GM21576 (cell line): ENCODE results near the gene ASTN1.

Source experiments
- ATAC-seq: cut with Tn5 transposase; IDR thresholded peaks from one replicate; pipeline ENCODE4 v1.9.1; 2021; ENCODE audit warnings: mild to moderate bottlenecking, moderate library complexity; ENCODE audit not compliant: unreplicated experiment

ASTN1 gene

GRCh38 chr1:176884286-176884685 lies 280.2 kb downstream of the ASTN1 start:
- ATAC-seq: no peak

- ATAC-seq: no peak
Measured at GRCh38 chr1:176880955-176881595, 283.4 kb downstream of the ASTN1 start.

GRCh38 chr1:176879784-176880620 lies 284.5 kb downstream of the ASTN1 start:
- ATAC-seq: no peak

- no peak for ATAC-seq
Measured at GRCh38 chr1:176878750-176879536, 285.6 kb downstream of the ASTN1 start.

DNA sequence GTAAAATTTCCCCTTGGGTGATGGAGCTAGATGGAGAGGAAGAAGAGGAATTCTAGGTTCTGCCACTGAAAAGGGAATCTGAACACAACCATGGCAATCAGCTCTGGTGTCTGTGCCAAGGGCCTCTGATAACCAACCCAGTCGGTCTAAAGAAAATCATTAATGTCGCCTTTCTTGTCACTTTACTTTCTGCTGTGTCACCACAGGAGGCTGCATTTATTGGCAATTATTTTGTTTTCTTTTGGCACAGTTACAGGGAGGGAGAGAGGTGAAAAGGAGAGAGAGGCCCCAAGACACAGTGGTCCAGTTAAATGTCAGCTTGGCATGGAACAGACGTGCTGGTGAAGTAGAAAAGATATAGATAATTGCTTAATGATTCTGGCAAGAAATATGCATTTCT lies 287.0 kb downstream of the ASTN1 start:
- ATAC-seq: no peak

- no peak for ATAC-seq
Measured at GRCh38 chr1:176876966-176877515, 287.5 kb downstream of the ASTN1 start.

- no peak for ATAC-seq
Measured at GRCh38 chr1:176869577-176869976, 294.9 kb downstream of the ASTN1 start.

DNA sequence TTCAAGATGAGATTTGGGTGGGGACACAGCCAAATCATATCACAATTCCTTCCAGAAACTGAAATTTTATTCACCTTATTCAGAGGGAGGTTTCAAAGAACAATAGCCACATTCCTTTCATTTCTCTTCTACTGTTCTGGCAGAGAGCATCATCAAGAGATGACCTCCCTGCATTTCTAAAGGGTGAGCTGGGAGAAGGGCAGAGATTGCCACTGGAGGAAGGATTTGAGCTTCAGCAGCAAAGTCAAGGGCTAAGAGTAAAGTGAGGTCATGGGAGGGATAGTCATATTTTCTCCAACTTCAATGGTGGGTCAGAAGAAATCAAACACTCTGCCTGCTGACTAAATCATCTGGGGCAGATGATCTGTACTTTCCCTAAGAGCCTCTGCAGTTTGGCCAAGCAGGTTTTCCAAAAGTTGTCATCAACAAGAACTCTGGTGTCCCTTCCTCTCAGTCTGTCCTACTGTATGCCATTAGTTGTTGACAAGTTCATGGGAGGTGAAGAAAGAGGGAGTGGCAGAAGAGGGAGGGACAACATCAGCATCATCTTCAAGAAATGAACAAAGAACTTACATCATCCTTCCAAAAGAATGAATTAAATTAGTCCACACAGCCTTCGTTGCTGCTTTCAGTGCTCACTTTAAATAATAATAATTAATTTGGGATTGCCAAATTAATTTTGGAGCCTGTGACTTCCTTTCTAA lies 298.3 kb downstream of the ASTN1 start:
- ATAC-seq: no peak

- ATAC-seq: no peak
Measured at GRCh38 chr1:176864211-176864610, 300.3 kb downstream of the ASTN1 start.

GRCh38 chr1:176863613-176864012 lies 300.9 kb downstream of the ASTN1 start:
- ATAC-seq: no peak

GRCh38 chr1:176858433-176858916 lies 306.0 kb downstream of the ASTN1 start:
- ATAC-seq: no peak

- ATAC-seq: no peak
Measured at GRCh38 chr1:176857632-176858031, 306.9 kb downstream of the ASTN1 start.

DNA sequence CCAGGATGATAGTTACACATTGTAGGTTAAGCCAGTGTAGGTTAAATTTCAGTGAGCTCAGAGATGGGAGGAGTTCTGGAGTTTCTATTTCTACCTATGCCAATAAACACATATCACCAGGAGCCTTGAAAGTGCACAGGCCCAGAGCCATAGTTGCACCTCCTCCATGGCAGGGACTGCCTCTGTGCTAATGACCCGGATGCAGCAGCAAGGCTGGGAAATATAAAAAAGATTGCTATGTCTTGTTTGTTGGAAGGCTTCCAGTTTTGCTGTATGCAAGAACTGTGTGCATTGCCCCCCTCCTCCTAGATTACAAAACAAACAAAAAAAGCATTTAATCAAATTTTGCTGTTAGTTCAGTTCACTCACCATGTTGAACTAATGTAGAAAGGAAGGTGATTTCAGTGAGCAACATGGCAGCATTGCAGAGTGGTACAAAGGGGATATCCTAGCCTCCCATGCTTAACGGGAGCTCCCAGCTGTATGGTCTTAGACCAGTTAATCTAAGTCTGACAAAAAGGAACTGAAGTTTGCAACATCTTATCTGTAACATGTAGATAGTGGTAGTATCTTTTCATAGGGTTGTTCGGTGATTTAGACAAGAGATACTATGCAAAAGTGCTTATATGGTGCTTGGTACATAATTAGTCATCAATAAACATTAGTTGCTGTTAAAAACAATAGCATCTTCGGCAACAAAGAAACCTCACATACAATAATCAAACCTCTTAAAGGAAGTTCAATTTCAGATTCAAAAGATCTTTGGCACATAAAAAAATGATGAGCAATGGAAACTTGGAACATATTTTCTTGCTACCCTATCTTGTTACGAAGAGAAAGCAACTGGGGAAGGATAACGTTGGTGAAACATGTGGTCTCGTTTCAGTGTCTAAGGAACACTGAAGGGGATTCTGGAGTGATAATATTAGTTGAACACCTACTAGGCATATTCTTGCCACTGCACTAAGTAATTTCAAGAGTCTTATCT lies 309.5 kb downstream of the ASTN1 start:
- ATAC-seq: no peak

- no peak for ATAC-seq
Measured at GRCh38 chr1:176854121-176854520, 310.4 kb downstream of the ASTN1 start.

- ATAC-seq: no peak
Measured at GRCh38 chr1:176853503-176853902, 311.0 kb downstream of the ASTN1 start.

DNA sequence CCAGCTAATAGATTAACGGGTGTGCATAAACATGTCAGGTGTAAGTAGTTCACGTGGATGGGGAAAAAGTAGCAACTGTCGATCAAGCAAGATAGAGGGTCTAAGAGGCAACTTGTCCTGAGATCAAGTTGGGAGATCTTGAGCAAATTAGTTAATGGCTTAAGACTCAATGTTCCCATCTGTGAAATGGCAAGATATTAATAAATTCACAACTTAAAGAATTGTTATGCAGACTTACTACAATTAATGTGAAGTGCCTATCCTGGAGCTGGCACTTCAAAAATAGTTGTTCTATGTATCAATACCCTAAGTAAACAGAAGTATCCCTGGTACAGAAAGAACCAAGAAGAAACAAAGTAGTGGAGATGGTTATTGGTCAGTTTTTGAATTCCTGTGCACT lies 312.4 kb downstream of the ASTN1 start:
- no peak for ATAC-seq

GRCh38 chr1:176850871-176851270 lies 313.6 kb downstream of the ASTN1 start:
- ATAC-seq: no peak

DNA sequence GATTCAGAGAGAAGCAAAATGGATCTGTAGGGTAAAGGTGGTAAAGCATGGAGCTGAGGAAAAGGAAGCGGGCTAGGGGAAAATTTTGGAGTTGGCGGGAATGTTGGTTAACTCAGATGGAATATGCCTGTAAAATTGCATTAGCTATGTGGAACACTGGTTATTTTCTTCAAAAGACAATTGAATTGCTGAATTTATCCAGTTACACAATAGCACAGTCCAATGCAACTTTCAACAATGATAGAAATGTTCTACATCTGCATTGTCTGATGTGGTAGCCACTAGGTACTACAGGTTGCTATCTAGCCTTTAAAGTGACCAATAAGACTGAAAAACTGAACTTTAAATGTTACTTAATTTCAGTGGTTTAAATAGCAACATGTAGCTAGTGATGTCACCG lies 315.2 kb downstream of the ASTN1 start:
- no peak for ATAC-seq

DNA sequence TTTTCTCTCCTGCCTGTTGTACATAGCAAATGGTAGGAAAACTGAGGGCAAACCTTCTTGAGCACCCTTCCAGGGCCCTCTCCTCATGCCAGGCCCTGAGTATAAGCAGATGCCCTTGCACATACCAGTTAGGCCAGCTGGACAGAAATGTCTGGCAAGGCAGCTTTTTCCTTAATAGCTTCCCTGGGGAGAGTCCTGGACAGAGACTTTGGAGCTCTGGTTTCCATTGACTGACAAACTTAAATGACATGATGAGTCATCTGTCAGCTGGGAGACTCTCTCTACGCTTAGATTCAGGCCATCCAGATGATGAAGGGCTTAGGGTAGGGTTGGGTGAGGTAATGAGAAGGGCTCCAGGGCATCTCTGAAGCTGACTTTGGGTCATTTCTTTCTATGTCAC lies 317.5 kb downstream of the ASTN1 start:
- no peak for ATAC-seq
